ENCODE measurements around the gene ALDH7A1.
"Not testable (repeated sequence)": the region's sequence is repeated elsewhere in the genome, so short reads cannot be mapped to it uniquely, and the experiment has no call there.

The ALDH7A1 gene

DNA sequence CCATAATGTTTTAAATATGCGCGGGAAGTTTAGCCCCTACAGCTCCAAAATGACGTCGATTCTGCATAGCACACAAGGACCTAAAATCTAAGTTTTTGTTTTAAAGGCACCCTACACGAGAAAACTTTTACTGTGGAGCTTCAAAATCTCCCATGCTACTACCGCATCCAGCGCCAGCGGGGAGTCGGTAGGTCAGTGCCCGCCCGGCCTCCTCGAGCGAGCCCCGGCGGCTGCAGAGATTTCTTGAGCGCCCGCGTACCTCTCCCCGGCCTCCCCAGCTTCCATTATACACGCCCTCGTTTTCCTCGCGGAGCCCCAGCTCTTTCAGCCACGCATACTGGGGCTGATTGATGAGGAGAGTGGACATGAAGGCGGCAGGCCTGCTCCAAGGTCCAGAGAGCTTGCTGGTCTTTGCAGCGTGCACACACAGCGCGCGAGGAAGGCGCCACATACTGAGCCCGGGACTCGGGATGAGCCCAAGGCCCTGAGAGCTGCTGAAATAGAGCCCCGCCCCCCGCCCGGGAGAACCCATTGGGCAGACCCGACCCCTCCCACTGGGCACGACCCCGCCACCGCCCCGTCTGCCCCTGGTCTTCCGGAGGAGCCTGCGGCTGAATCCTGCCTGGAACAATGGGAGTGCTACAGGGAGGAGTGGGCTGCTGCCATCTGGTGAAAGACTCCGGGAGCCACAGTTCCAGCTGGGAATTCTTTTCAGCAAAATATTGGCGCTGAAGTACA lies at the start of gene ALDH7A1:
ALDH7A1 (minus strand) TSS at position 472 of the 738 bp plus-strand sequence; CDS start at position 451, 21 bp downstream.
- DNase-seq: peak; percentile 73

DNA sequence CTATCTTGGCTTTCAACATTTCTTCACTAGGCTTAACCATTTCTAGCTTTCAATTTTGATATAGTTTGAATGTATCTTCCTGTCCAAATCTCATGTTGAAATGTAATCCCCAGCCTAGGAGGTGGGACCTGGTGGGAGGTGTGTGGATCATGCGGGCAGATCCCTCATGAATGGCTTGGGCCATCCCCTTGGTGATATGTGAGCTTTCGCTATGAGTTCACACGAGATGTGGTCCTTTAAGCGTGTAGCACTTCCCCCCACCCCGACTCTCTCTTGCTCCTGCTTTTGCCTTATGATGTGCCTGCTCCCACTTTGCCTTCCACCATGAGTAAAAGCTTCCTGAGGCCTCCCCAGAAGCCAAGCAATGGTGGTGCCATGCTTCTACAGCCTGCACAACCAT lies 46.4 kb upstream of the ALDH7A1 start:
- no peak for DNase-seq

DNA sequence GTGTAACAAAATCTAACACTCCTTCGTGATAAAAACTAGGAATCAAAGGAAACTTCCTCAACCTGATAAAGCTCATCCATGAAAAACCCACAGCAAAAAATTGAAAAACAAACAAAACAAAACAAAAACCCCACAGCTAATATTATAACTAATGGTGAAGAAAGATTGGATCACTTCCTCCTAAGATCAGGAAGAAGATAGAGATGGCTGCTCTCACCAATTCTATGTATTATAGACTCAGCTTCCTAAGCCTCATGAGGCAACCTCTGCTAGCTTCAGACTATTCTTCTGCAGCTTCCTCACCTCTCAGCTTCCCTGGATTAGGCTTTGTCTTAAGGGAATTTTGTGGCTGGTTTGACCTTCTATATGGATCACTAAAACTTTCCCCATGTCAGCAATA lies 45.8 kb upstream of the ALDH7A1 start:
- DNase-seq: no peak

DNA sequence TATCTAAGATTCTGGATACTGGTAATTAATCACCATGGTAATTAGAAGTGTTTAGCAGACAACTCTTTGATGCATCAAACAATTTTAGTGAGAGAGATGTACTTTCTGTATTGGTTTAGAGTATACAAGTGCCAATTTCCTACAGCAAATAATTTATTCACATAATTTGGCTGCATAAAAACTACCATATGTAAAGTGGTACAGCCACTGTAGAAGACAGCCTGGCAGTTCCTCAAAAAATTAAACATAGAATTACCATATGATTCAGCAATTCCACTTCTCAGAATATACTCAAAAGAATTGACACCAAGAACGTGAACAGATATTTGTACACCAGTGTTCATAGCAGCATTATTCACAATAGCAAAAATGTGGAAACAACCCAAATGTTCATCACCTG lies 41.9 kb upstream of the ALDH7A1 start:
- no peak for DNase-seq

DNA sequence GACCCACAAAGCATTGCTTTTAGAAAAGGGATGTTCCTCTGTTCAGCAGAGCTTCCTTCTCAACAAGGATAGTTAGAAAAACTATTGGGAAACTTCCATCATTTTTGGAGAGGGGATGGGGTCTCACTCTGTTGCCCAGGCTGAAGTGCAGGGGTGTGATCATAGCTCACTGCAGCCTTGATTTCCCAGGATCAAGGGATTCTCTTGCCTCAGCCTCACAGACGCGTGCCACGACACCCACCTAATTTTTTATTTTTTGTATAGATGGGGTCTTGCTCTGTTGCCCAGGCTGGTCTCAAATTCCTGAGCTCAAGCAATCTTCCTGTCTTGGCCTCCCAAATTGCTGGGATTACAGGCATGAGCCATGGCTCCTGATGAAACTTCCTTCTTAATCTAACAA lies 40.6 kb upstream of the ALDH7A1 start:
- DNase-seq: no peak

DNA sequence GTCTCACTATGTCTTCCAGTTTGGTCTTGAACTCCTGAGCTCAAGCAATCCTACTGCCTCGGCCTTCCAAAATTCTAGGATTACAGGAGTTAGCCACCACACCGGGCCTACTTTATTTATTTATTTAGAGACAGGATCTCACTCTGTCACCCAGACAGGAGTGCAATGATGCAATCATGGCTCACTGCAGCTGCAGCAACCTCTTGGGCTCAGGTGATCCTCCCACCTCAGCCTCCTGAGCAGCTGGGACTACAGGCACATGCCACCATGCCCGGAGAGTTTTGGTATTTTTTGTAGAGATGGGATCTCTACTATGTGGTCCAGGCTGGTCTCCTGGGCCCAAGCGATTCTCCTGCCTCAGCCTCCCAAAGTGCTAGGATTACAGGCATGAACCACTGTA lies 38.5 kb upstream of the ALDH7A1 start:
- no peak for DNase-seq

DNA sequence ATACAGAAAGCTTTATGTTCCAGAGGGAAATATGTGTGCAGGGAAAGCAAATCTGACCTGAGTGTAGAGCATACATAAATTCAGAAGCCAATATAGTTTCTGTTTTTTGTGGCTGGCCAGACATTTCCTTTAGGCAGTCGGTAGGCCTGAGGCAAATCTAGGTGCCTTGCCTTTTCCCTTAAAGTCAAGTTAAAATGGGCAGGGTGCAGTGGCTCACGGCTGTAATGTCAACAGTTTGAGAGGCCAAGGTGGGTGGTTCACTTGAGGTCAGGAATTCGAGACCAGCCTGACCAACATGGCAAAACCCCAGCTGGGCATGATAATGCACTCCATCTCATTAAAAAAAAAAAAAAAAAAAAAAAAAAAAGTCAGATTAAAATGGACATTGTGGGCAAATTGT lies 36.9 kb upstream of the ALDH7A1 start:
- no peak for DNase-seq

DNA sequence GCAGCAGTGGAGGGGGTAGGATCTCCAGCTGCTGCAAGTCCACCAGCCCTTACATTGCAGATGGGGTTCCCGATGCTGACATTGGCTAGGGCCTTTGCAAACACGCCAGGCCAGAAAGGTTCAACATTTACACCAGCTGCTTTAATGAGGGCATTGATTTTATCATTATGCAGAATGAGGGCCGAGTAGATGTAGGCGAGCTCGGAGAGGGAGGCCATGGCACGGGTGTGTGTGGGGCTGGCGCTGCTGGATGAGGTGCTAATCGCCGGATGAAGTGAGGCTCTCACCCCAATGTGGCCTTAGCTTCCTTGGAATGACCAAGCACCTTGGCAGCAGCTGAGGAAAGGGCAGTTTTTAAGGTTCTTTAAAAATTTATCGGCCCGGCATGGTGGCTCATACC lies 33.1 kb upstream of the ALDH7A1 start:
- no peak for DNase-seq

DNA sequence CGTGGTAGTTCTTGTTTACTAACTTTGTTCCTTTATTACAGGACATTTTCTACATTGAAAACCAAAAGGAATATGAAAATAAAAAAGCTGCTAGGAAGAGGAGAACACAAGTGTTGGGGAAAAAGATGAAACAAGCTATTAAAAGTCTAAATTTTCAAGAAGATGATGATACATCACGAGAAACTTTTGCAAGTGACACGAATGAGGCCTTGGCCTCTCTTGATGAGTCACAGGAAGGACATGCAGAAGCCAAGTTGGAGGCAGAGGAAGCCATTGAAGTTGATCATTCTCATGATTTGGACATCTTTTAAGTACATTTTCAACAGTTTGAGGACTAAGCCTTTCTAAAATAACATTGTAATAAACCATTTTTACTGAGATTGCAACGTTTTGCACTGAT lies 29.5 kb upstream of the ALDH7A1 start:
- DNase-seq: no peak

DNA sequence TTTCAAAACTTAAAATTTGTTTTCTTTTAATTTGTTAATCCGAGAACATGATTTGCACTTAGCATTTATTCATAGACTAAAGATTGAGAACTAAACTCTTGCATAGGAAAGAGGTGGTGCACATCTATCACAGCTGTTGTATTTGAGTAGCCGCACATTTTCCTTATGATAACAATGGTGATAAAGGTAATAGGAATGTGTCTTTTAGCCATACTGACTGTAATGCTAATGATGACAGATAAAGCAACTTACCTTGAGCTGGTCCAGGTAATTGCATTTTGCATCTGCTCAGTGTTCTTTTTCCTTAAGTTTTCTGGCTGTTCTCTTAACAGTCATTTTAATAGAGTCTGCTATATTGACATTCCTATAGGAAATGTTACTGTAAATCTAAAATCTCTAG lies 24.8 kb upstream of the ALDH7A1 start:
- no peak for DNase-seq

DNA sequence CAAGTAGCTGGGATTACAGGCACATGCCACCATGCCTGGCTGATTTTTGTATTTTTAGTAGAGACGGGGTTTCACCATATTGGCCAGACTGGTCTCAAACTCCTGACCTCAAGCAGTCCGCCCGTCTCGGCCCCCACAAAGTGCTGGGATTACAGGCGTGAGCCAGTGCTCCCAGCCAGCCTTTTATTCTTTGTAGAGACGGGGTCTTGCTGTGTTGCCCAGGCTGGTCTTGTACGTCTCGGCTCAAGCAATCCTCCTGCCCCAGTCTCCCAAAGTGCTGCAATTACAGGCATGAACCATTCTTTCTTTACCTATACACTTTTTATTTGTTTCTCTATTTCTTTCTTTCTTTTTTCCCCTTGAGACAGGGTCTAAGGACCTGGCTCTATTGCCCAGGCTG lies 22.6 kb upstream of the ALDH7A1 start:
- DNase-seq: not testable (repeated sequence)

DNA sequence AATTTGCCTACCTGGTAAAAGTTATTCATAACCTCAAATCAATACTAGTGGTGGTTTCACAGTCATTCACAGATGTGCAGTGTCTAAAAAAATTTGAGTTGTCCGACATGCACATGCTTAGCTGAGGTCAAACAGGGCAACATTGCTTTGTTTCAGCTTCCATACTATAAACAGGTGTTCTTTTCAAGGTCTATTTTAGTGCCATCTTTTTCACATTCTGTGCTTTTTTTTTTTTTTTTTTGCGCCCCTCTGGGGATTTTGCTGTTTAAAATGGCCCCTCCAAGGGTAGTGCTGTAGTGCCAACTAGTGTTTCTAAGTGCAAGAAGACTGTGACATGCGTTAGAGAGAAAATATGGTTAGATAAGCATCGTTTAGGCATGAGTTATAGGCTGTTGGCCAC lies 20.3 kb upstream of the ALDH7A1 start:
- DNase-seq: no peak

DNA sequence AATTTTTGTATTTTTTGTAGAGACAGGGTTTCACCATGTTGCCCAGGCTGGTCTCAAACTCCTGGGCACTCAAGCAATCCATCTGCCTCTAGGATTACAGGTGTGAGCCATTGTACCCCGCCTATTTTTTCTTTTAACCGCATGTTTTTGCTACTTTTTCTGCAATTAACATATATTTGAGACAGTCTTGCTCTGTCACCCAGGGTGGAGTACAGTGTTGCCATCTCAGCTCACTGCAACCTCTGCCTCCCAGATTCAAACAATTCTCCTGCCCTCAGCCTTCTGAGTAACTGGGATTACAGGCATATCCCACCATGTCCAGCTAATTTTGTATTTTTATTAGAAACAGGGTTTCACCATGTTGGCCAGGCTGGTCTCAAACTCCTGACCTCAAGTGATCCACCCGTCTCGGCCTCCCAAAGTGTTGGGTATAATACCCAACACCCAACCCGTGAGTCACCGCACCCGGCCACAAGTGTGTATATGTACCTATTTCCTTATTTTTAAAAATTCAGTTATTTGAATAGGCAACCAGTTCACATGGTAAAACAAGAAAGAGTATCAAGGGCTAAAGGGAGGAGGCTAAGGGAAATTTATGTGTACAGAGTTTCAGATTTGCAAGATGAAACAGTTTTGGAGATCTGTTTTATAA lies 19.0 kb upstream of the ALDH7A1 start:
- DNase-seq: no peak

DNA sequence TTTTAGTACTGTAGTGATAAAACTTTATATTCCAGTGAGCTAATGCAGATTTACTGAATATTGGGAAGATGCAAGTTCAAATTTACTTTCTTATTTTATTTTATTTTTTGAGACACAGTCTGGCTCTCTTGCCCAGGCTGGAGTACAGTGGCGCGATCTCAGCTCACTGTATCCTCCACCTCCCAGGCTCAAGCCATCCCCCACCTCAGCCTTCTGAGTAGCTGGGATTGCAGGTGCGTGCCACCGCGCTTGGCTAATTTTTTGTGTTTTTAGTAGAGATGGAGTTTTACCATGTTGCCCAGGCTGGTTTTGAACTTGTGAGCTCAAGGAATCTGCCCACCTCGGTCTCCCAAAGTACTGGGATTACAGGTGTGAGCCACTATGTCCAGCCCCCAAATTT lies 15.6 kb upstream of the ALDH7A1 start:
- DNase-seq: no peak

DNA sequence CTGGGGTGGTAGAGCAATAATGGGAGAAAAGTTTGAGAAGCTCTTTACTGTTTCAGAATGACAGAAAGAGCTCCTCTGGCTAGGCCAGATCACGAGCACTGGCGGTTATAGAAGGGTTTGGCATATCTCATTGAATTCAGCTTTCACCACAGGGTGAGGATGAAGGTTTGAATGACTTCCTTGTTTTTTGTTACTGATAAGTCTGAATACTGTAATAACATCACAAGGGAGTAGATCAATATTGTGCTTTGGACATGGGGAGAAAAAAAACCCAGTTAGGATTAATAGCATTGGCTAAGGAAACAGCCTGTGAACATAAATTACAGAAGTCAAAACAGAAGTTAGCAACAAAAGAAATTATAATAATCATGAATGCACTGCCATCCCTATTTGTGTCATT lies 15.1 kb upstream of the ALDH7A1 start:
- DNase-seq: no peak

DNA sequence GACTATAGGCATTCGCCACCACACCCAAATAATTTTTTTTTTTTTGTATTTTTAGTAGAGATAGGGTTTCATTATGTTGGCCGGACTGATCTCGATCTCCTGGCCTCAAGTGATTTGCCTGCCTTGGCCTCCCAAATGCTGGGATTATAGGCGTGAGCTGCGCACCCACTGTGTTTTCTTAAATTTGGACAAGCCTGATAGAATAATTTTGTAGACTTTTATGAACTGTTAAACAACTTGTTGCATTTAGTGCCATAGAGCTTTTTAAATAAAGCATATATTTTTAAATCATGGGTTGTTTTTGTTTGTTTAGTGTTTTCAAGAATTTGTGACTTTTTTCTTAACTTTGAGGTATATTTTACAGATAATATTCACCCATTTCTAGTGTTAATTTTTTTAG lies 10.5 kb upstream of the ALDH7A1 start:
- no peak for DNase-seq

DNA sequence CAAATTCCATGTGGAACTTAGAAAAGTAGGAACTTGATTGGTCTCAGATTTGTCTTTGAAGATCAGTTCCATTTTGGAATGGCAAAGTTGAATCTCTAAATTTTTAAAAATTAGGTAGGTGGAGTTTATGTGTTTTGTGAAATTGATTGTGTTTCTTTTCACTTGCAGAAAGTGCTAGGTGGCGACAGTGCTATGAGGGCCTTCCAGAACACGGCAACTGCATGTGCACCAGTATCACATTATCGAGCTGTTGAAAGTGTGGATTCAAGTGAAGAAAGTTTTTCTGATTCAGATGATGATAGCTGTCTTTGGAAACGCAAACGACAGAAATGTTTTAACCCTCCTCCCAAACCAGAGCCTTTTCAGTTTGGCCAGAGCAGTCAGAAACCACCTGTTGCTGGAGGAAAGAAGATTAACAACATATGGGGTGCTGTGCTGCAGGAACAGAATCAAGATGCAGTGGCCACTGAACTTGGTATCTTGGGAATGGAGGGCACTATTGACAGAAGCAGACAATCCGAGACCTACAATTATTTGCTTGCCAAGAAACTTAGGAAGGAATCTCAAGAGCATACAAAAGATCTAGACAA lies 8.5 kb upstream of the ALDH7A1 start:
- no peak for DNase-seq

DNA sequence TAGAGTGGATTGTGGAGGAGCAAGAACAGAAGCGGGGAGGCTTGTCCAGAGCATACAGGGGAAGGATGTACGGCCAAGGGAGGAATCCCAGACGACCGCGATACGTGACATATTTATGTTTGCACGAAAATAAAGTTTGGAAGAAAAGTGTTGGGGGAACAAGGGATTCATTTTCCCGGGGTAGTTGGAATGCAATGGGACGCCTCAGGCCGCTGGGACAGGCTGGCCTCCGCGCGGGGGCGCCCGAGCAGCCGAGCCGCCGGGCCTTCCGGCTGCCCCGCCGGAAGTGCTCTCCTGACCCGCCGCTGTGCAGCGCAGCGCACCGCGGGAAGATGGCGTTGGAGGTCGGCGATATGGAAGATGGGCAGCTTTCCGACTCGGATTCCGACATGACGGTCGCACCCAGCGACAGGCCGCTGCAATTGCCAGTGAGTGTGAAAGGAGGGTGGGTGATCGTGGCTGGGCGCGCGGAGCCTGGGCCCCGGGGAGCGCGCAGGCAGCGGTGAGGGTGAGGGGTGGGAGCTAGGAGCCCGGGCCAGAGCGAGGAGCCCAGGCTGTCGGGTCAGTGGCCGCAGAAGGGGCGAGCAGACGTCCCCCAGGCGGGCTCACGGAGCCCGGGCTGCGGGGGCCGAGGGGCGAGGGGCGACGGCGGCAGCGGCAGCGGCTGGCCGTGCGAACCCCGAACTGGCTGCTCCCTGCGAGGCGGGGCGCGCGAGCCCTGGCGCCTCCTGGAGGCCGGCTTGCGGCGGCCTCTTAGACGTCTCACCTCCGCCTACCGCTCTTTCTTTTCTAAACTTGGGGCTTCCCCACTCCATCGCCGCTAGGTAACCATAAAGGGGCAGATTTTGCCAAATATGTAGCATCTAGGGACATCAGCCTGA lies 5.9 kb upstream of the ALDH7A1 start, which contains the start of gene PHAX:
PHAX (plus strand) TSS at position 317 of the 881 bp plus-strand sequence; CDS start at position 333, 16 bp downstream.
- peak; percentile 78 for DNase-seq

DNA sequence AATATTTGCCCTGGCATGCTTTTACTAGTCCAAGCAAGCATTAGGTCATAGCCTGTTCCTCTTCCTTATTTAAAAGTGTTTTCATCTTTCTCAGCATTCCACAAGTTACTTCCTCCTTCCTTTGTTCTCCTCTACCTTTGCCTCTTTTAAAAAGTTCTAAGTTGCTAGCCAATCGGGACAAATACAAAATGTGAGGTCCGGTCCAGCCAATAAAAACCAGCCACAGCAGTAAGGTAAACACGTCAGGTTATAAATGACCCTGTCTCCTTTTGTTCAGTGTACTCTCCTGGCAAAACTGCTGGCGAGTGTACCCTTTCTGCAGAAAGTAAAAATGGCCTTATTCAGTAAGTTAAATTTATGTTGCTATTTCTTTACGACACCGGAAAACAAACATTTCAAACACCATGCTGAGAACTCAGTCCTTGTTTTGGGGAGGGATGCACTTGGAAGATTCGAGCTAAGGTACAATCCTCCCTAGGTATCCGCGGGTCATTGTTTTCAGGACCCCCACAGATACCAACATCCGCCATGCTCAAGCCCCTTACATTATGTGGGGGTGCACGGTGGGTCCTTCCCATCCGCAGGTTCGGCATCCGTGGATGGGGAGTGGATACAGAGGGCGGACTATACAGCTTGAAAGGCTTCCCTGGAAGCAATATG lies 5.1 kb upstream of the ALDH7A1 start:
- DNase-seq: not testable (repeated sequence)

DNA sequence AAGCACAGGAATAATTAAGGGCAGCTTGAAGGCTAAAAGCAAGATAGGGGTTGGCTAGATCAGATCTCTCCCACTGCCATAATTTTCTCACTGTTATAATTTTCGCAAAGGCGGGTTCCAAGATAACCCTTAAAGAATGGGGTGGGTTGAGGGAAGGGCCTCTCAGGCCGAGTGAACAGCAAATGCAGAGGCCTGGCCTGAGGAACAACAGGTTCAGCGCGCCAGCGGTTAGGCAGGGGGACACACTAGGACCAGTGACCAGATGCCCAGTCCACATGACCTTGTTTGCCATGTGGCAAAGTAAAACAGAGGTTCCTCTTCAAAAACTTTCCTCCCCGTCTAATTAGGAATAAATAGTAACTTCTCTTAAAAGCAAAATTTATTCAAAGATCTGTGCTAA lies 4.5 kb upstream of the ALDH7A1 start:
- no peak for DNase-seq

DNA sequence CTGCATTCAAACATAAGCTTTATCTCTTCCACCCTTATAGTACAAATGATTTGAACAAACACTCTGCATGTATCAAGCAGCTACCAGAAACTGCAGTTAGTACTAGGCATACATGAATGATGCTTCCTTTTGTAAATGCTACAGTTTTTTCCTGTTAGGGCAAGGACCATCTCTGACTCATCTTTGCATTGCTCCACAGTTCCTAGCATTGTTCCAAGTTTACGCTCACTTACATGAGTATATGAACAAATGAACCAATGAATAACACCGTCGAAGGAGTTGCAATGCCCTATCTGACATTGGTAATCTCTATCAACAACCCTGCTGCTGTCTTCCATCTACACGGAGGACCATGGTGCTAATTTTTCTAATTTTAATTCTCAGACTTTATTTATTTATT lies 2.1 kb upstream of the ALDH7A1 start:
- DNase-seq: no peak

DNA sequence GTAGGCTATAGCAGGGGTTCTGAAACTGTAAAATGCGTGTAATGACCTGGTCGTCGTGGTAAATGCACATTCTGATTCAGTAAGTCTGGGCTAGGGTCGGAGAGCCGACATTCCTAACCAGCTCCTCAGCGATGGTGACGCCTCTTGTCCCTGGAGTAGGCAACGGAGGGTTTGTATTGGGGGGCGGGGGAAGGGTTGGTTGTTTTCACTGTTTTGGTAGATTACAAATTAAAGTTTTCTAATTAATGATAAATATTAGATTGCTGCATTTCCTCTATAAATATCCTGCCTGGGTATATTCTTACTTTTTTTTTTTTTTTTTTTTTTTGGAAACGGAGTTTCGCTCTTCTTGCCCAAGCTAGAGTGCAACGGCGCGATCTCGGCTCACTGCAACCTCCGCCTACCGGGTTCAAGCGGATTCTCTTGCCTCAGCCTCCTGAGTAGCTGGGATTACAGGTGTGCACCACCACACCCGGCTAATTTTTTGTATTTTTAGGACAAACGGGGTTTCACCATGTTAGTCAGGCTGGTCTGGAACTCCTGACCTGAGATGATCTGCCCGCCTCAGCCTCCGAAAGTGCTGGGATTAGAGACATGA lies 566 bp upstream of the ALDH7A1 start:
- DNase-seq: no peak

All from CD4-positive, alpha-beta T cell treated with Interleukin-6 for 4 hours (primary cell).